GM19452 (cell line): ENCODE results near the gene ZNF821.
A peak's percentile ranks its signal among the peaks of the same experiment; 100 is the strongest.
"Not testable (repeated sequence)": the region's sequence is repeated elsewhere in the genome, so short reads cannot be mapped to it uniquely, and the experiment has no call there.

Experiments
- ATAC-seq: cut with Tn5 transposase; IDR thresholded peaks from one replicate; pipeline ENCODE4 v1.9.1; 2021; ENCODE audit not compliant: unreplicated experiment

The ZNF821 gene, protein sequence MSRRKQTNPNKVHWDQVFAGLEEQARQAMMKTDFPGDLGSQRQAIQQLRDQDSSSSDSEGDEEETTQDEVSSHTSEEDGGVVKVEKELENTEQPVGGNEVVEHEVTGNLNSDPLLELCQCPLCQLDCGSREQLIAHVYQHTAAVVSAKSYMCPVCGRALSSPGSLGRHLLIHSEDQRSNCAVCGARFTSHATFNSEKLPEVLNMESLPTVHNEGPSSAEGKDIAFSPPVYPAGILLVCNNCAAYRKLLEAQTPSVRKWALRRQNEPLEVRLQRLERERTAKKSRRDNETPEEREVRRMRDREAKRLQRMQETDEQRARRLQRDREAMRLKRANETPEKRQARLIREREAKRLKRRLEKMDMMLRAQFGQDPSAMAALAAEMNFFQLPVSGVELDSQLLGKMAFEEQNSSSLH

DNA sequence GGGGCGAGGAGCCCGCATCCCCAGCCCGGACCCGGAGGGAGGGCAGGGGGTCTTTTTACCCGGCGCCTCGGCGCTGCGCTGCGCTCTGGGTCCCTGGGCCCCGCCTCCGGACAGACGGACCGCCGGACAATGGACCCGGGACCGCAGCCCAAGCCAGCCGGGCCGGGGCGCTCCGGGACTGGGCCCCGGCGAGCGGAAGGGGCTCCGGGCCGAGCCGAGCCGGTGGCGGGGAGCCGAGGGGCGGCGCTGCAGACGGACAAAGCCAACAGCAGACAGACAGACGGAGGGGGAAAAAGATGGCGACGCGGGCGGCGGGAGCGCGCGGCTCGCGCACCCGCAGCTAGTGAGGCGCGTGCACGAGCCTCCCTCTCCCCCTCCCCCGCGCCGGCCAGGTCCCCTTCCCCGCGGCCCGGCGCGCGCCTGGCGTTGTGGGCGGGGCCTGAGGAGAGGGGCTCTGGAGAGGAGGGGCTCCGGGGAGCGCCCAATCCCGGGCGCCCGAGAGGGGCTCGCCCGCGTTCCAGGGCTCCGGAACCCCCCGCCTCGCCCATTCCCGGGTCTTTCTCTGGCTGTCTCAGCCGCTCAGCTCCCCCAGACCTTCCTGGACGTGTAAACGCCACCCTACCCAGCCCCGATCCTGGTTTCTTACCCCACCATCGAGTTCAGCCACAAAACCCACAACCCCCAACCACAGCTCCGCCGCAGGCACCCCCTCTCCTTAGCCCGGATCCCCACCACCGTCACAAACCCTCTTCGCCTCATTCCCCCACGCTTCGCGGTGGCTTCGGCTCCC lies at the start of gene ZNF821:
Gene ZNF821, minus strand, starts transcription at position 334 of the 790 bp plus-strand sequence. CDS start 4,236 bp downstream, outside the sequence.
- ATAC-seq, result peak; percentile 60

DNA sequence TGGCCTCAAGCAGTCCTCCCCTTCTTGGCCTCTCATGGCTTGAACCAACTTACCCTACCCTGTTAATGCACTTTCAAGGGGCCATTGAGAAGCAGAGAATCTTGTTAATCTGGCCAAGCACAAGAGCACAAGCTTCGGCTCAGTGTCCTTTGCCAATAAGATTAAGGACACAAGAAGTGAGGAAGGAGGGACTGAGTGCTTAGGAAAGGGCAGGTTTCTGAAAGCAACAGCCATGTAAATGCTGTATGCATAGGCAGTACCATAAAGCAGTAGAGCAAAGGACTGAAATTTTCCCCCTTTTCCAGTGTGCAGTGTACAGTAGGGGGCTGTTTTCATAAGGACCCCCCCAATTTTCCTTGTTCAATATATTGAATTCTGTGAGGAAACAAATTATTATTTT lies 49.0 kb upstream of the ZNF821 start:
- ATAC-seq, result no peak

DNA sequence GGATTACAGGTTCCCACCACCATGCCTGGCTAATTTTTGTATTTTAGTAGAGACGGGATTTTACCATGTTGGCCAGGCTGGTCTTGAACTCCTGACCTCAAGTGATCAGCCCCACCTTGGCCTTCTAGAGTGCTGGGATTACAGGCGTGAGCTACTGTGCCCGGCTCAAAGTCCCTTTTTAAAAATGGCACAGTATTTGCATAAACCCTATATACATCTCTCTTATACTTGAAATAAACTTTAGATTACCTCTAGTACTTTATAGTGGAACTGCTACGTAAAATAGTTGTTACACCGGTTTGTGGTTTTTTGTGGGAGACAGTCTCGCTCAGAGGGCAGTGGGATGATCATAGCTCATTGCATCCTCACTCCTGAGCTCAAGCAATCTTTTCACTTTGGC lies 47.6 kb upstream of the ZNF821 start:
- ATAC-seq, result no peak

DNA sequence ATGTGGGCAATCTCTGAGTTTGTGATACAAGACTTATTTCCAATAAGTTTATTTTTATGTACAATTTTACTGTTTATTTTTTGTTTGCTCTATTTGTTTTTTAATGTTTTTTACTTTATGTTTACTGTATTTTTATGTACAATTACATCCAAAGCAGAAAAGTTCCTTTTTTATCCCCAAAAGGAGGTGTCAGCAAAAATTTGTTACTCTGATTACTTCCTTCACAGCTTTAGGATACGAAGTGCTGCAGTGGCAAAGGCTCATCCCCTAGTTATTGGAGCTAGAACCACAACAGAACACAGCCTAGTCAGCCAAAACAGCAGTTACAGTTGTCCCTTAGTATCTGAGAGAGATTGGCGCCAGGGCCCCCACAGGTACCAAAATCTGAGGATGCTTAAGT lies 47.0 kb upstream of the ZNF821 start:
- ATAC-seq, result no peak

DNA sequence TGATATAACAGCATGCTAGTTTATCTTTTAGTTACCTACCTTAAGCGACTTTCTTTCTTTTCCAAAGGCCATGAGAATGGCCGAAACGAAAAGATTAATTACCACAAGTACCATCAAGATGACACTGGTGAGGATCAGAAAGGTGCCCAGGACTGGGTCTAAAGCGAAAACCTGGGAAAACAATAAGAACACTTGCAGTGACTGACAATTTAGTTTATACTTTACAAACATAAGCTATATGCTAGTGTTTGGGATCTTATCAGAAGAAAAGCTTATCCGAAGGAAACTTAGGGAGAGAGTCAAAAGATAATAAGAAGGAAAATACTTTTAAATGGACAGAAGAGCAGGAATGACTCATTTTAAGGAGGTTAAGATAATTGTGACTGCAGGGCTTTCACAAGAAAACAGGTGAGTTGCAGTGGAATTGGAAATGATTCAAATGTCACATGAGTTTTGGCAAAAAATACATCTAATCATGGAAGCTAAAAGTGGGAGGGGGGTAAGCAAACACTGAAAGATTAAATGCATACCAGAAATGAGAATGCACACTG lies 46.1 kb upstream of the ZNF821 start:
- ATAC-seq, result no peak

DNA sequence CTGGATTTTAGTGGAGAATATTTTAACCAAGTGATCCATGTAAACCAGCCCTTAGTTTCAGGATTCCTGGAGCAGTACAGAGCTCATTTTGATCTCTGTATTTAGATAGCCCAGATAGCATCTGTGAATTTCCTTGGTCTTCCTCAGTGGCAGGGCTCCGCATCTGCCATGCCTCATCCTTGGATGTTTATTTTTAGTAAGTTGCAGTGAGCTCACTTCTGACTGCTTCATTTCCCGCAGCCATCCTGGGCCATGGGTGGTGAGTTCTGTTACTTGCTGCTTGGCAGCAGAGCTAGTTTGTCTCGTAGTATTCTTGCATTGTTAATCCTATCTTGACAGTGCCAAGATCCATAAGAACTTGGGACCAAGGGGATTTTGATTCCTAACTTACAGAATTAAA lies 45.1 kb upstream of the ZNF821 start:
- no peak for ATAC-seq

DNA sequence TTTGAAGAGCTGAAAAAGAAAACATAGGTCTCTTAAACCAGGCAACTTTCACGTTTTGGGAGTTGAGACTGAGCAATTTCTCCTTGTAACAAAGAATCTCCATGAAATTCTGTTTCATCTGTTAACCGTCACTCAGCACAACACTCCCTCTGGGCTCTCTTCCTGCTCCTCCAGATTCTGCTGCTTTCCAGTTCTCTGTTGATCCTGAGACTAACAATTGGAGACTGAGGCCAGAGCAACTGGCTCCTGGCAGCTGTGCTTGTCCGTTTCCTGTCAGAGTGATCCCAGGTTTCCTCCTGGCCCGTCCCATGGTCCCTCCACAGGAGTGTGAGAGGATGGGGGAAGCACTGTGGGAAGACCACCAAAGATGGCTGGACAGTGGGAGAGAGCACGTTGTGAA lies 43.8 kb upstream of the ZNF821 start:
- no peak for ATAC-seq

DNA sequence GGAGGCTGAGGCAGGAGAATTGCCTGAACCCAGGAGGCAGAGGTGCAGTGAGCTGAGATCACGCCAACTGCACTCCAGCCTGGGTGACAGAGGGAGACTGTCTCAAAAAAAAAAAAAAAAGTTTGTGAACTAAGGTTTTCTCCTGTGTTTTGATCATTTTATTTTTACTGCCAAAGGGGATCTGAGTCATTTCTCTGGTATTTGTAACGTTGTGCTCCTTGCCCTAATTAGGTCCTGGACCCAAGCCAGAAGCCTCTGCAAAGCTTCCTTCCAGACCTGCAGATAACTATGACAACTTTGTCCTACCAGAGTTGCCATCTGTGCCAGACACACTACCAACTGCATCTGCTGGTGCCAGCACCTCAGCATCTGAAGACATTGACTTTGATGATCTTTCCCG lies 43.4 kb upstream of the ZNF821 start:
- ATAC-seq, result no peak

DNA sequence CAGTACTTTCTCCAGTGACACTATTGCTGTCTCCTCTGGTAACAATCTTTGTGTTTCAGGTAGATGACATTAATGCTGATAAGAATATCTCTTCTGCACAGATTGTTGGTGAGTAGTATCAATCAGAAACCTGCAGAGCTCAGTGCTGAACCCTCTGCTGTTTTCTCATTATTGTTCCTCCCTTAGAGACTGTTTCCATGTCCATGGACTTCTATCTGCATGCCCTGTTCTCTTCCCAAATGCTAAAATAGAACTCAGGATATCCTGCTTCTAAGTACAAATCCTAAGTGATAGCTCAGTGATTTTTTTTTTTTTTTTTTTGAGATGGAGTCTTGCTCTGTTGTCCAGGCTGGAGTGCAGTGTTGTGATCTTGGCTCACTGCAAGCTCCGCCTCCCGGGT lies 40.7 kb upstream of the ZNF821 start:
- ATAC-seq, result no peak

DNA sequence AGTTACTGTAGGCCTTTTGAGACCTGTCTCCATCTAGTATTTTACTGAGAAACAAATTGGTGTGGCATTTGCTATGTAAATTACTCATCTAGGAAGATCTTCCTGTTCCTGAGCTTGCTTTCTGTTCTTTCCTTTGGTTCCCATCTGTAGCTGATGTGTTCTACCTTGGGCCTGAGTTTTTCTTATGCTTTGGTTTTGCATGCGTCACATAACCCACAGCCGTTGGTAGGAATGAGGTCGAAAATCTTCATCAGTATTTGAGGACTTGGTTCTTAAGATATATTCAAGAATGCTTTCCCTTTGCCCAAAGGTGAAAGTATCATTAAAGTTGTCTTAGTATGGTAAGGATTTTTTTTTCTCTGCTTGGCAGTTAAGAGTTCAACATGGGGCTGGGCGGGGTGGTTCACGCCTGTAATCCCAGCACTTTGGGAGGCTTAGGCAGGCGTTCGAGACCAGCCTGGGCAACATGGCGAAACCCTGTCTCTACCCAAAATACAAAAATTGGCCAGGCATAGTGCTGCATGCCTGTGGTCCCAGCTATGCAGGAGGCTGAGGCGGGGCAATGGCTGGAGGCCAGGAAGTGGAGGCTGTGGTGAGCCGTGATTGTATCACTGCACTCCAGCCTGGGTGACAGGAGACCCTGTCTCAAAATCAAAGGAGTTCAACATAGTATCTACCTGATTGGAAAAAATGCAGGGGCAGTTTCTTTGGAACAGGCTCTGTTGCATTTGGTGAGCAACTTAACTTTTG lies 40.1 kb upstream of the ZNF821 start:
- ATAC-seq, result no peak

DNA sequence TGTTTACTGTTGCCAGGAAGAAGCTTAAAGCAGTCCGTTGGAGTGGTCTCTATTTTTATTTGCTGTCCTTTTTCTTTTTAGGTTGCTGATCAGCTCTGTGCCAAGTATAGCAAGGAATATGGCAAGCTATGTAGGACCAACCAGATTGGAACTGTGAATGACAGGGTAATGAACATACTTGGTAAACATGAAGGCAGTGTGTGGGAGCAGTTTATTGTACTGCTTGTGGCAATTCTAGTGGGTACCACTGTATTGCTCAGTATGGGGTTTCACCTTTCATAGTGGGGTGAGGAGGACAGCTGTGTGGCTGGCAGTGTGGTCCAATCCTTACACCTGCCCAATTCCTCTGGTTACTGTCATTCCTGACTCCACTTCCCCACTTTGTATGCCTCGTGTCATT lies 36.7 kb upstream of the ZNF821 start:
- ATAC-seq, result no peak

DNA sequence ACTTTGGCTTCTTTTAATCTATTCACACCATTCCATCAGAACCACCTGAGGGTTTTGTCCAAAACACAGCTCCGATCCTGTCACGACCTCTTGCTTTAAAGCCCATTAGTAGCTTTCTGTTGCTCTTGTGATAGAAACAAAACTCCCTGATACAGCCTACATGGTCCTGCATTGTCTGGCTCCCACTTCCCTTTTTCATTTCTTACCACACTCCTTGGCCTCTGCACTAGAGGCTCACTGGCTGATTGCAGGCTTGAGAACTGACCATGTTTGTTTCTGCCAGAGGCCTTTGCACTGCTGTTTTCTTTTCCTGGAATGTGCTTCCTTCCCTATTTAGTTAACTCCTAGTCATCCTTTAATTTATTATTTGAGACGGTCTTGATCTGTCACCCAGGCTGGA lies 35.1 kb upstream of the ZNF821 start:
- peak; percentile 88 for ATAC-seq

DNA sequence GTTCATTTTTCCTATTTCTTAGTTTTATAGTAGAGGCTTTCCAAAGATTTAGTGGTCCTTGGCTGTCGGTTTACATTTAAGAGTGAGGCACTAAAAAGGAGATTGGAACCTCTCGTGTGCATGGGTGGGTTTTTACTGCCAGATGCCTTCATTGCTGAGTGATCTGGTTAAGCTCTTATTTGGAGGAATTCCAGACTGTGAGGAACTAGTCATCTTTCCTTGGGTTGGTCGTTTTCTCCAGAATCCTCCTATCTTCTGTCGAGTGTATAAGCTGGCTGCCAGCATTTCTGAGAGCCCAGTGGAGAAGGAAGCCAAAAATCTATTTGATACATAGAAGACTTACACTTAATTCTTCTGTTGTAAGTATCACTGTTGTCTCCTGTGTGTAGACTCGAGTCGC lies 33.9 kb upstream of the ZNF821 start:
- ATAC-seq, result no peak

DNA sequence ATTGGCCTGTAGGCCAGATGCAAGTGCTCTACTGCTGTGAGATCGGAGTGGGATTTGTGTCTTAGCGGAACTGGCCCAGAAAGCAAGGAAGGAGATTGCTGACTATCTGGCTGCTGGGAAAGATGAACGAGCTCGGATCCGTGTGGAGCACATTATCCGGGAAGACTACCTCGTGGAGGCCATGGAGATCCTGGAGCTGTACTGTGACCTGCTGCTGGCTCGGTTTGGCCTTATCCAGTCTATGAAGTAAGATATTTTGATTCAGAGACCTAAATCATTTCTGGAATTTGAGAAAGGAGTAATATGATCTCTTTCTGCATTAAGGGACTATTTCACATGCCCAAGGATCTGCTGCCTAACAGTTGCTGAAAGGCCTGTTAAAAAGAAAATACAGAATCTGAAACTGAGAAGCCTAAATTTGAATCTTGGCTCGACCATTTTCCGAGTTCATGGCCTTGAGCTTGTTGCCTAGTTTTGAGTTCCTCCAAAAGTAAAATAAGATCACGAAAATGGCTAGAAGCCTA lies 32.5 kb upstream of the ZNF821 start:
- ATAC-seq, result no peak

DNA sequence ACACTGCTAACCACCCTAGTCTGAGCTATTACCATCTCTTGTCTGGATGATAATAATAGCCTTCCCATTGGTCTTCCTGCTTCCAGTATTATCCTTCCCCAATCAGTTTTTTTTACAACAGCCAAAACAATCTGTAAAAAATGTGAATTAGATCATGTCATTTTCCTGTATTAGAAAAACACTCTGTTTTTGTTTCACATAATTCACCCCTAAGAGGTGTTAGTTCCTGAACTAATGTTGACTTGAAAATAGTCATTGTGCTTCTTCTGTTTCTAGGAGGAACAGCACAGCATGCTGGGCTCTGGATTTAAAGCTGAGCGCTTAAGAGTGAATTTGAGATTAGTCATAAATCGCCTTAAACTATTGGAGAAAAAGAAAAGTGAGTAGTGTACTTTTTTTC lies 31.4 kb upstream of the ZNF821 start:
- ATAC-seq, result no peak

DNA sequence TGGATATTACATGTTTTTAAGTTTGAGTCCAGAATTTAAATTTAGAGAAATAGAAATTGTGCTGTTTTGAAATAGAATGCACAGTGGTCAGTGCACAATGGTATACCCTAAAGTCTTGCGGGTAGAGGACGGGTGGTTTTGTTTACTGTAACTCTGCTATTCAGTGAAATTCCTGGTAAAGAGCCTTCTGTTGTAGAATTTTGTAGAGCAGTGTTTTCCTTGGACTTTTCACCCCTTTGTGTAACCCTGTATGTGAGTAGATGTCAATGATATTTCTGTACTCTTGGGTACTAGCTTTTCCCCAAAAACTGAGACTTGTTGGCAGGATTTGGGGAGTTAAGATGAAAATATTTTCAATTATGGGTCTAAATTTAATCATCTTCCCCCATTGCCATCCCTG lies 30.8 kb upstream of the ZNF821 start:
- ATAC-seq, result no peak

DNA sequence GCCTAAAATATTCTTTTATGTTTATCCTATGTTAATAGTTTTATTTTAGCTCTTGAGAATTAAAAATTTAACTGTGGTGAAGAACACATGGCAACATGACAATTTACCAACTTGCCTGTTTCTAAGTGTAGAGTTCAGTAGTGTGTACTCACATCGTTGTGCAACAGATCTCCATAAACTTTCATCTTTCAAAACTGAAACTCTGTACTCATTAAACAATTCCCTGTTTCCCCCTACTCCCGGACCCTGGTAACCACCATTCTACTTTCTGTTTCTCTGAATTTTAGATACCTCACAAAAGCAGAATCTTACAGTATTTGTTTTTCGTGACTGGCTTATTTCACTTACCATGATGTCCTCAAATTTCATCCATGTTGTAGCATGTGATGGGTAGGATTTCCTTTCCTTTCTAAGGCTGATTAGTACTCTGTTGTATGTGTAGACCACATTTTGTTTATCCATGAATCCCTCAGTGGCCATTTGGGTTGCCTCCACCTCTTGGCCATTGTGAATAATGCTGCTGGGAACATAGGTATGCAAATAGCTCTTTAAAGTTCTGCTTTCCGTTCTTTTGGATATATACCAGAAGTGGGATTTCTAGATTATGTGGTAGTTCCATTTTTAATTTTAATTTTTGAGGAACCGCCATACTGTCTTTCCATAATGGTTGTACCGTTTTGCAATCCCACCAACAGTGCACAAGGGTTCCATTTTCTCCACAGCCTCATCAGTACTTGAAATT lies 28.7 kb upstream of the ZNF821 start:
- ATAC-seq, result no peak

DNA sequence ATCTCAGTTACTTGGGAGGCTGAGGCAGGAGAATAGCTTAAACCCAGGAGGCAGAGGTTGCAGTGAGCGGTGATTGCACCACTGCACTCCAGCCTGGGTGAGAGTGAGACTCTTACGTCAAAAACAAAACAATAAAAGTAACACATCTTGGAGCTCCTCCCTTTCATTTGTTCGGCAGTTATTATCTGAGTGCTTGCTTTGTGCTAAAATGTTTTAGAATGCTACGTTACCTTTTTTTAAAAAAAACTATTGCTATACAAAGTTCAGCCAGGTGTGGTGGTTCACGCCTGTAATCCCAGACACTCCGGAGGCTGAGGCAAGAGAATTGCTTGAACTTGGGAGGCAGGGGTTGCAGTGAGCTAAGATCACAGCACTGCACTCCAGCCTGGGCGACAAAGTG lies 27.1 kb upstream of the ZNF821 start:
- no peak for ATAC-seq

DNA sequence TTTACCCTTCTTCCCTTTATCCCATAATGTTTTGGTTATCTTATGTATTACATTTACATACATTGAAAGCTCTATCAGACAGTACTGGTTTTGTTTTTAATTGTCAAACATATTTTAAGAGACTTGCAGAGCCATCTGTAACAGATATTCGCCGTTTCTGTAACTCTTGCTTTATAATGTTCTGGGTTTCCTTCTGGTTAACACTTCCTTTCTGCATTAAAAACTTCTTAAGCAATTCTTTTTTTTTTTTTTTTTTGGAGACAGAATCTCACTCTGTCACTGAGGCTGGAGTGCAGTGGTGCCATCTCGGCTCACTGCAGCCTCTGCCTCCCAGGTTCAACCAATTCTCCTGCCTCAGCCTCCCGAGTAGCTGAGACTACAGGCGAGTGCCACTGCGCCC lies 21.8 kb upstream of the ZNF821 start:
- not testable (repeated sequence) for ATAC-seq

DNA sequence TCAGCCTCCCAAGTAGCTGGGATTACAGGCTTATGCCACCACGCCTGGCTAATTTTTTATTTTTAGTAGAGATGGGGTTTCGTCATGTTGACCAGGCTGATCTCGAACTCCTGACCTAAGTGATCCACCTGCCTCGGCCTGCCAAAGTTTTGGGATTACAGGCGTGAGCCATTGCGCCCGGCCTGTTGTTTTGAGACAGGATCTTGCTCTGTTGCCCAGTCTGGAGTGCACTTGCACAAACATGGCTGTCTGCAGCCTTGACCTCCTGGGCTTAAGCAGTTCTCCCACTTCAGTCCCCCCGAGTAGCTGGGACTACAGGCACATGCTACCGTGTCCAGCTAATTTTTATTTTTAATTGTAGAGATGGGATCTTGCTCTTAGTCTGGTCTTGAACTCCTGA lies 20.3 kb upstream of the ZNF821 start:
- ATAC-seq, result no peak
